ENCODE results near the gene MARCKSL1. TPM values are rescaled to one million over a fixed set of nuclear protein-coding genes. Genes with fewer than 3 reads are reported as not detected.

The MARCKSL1 gene
- total RNA-seq, 1 donor from 2014 or later, result 132 TPM

- ChIA-PET CTCF (no interaction called here), POLR2A (interaction anchor here (0.5 to 2.3 kb wide), 6 partner anchors 10 to 192 kb away, joined by 3 to 9 read pairs (median 7); partner anchors contain the start of genes HDAC1 and MARCKSL1)
- intact Hi-C loops (cut with micrococcal nuclease), result no loop called here
- Mint-ChIP-seq H3K4me3 (no peak overlapping the region), H3K9me3 (no peaks in the 10 kb centered on the region), H3K27ac (peak overlapping the region; percentile 28), H3K4me1 (peaks cover 78% of the 10 kb centered on the region), H3K27me3 (no peaks in the 10 kb centered on the region), H3K36me3 (ENCODE audit: low read depth) (peaks cover 33% of the 10 kb centered on the region)
- DNase-seq (no peak), ATAC-seq (ENCODE audit: low read depth) (no peak)
- TF ChIP-seq CTCF (IDR thresholded peaks at IDR 0.05), result no peak
These were observed 24.2 kb downstream of the MARCKSL1 start for GRCh38 chr1:32311709-32312393.

GRCh38 chr1:32309960-32310359 lies 26.1 kb downstream of the MARCKSL1 start:
- Mint-ChIP-seq H3K27ac (peak overlapping the region; percentile 83), H3K36me3 (ENCODE audit: low read depth) (peaks cover 41% of the 10 kb centered on the region), H3K27me3 (no peaks in the 10 kb centered on the region), H3K4me1 (peaks cover 68% of the 10 kb centered on the region), H3K9me3 (no peaks in the 10 kb centered on the region), H3K4me3 (peak overlapping the region; percentile 26)
- no peak for TF ChIP-seq CTCF (IDR thresholded peaks at IDR 0.05)
- ChIA-PET CTCF (no interaction called here), POLR2A (interaction anchor here (0.5 to 1.0 kb wide), 2 partner anchors 69 to 180 kb away, joined by 4 to 6 read pairs; no protein-coding TSS in a partner anchor)
- DNase-seq (no peak), ATAC-seq (ENCODE audit: low read depth) (no peak)
- intact Hi-C loops (cut with micrococcal nuclease), result loop anchor here (2.0 kb wide), 2 partner anchors 13 to 17 kb away; partner anchors contain the start of gene HDAC1

- ATAC-seq (ENCODE audit: low read depth) (no peak), DNase-seq (no peak)
- no peak for TF ChIP-seq CTCF (IDR thresholded peaks at IDR 0.05)
- POLR2A ChIA-PET, result interaction anchor here (0.6 to 3.6 kb wide), 5 partner anchors 13 to 85 kb away, joined by 3 to 18 read pairs (median 4); partner anchors contain the start of genes EIF3I, HDAC1, MARCKSL1 and TMEM234
- H3K27me3 Mint-ChIP-seq, result no peaks in the 10 kb centered on the region
- H3K4me3 Mint-ChIP-seq, result peak overlapping the region; percentile 60
- H3K4me1 Mint-ChIP-seq, result peaks cover 65% of the 10 kb centered on the region
- H3K27ac Mint-ChIP-seq, result peak overlapping the region; percentile 22
- CTCF ChIA-PET, result interaction anchor here (1.2 to 1.9 kb wide), 3 partner anchors 9 to 92 kb away, joined by 3 to 8 read pairs (median 4); partner anchors contain the start of gene MARCKSL1
- no peaks in the 10 kb centered on the region for H3K9me3 Mint-ChIP-seq
- intact Hi-C loops (cut with micrococcal nuclease), result no loop called here
- H3K36me3 Mint-ChIP-seq (ENCODE audit: low read depth), result peaks cover 56% of the 10 kb centered on the region
These were observed 28.7 kb downstream of the MARCKSL1 start for GRCh38 chr1:32307324-32307723.

GRCh38 chr1:32305310-32305709 lies 30.7 kb downstream of the MARCKSL1 start:
- Mint-ChIP-seq H3K27me3 (no peaks in the 10 kb centered on the region), H3K36me3 (ENCODE audit: low read depth) (peaks cover 68% of the 10 kb centered on the region), H3K4me1 (peaks cover 60% of the 10 kb centered on the region), H3K9me3 (no peaks in the 10 kb centered on the region), H3K27ac (no peak overlapping the region), H3K4me3 (no peak overlapping the region)
- intact Hi-C loops (cut with micrococcal nuclease), result no loop called here
- DNase-seq, result no peak
- ATAC-seq (ENCODE audit: low read depth), result no peak
- ChIA-PET CTCF (no interaction called here), POLR2A (interaction anchor here (0.5 to 3.6 kb wide), 4 partner anchors 14 to 126 kb away, joined by 3 to 18 read pairs (median 10); partner anchors contain the start of genes HDAC1, MARCKSL1 and TXLNA)
- TF ChIP-seq CTCF (IDR thresholded peaks at IDR 0.05), result no peak

- intact Hi-C loops (cut with micrococcal nuclease), result no loop called here
- Mint-ChIP-seq H3K27ac (no peak overlapping the region), H3K27me3 (no peaks in the 10 kb centered on the region), H3K4me1 (peaks cover 55% of the 10 kb centered on the region), H3K9me3 (no peaks in the 10 kb centered on the region), H3K4me3 (no peak overlapping the region), H3K36me3 (ENCODE audit: low read depth) (peaks cover 70% of the 10 kb centered on the region)
- no peak for TF ChIP-seq CTCF (IDR thresholded peaks at IDR 0.05)
- ChIA-PET POLR2A (interaction anchor here (1.6 kb wide), 1 partner anchor 12 kb away, joined by 11 read pairs; the partner anchor contains the start of gene HDAC1), CTCF (interaction anchor here (1.1 to 1.4 kb wide), 2 partner anchors 63 to 88 kb away, joined by 3 to 4 read pairs; no protein-coding TSS in a partner anchor)
- ATAC-seq (ENCODE audit: low read depth) (no peak), DNase-seq (no peak)
These were observed 31.9 kb downstream of the MARCKSL1 start for GRCh38 chr1:32303997-32304622.

Measured in activated B cell treated with CpG ODN at 0.5 μM for 24 hours (primary cell).